Measurements from ENCODE around the gene GRID1. TPM values are rescaled to one million over a fixed set of nuclear protein-coding genes. Genes with fewer than 3 reads are reported as not detected.

GRID1 gene
- total RNA-seq, 1 experiment from 2014 or later, result 5.6 TPM

GRCh38 chr10:86345859-86346798 is 20.5 kb downstream of the GRID1 start:
- ChIA-PET CTCF (interaction anchor here (0.5 to 1.4 kb wide), 2 partner anchors 239 to 612 kb away, joined by 4 read pairs; partner anchors contain the start of gene SNCG), POLR2A (no interaction called here), RAD21 (ENCODE audit: low non-redundant PET in 1 of 2, low total read pairs in 2 of 2, uncharacterized antibody in 2 of 2, unreplicated experiment in 2 of 2) (no interaction called here)
- Histone ChIP-seq H3K9me2 (ENCODE audit: insufficient read depth) (no peaks in the 10 kb centered on the region), H3K9ac (ENCODE audit: low read length) (peak overlapping the region; percentile 43), H3K36me3 (ENCODE audit: control insufficient read depth in 1 of 2, insufficient read depth in 2 of 2, low read length in 2 of 2) (no peaks in the 10 kb centered on the region), H3K27ac (ENCODE audit: low read depth, low read length) (no peak overlapping the region; the same call in 1 of the 2 replicates), H3K79me2 (ENCODE audit: insufficient read depth, low read length) (no peaks in the 10 kb centered on the region), H3K9me3 (ENCODE audit: control insufficient read depth in 1 of 2, insufficient read depth in 1 of 2, low read depth in 1 of 2, low read length in 2 of 2) (no peaks in the 10 kb centered on the region), H3K4me3 (replicated peaks in 1 of 2; ENCODE audit: low read depth in 1 of 2, low read length in 2 of 2) (peak overlapping the region in 1 of 2 experiments; percentile 34; a peak in 2 of 4 replicates), H3K4me1 (ENCODE audit: control insufficient read depth in 1 of 2, insufficient read depth in 2 of 2, low read length in 2 of 2) (peaks cover 28 to 42% of the 10 kb centered on the region in 2 experiments), H3K27me3 (ENCODE audit: insufficient read depth, low read length) (no peaks in the 10 kb centered on the region), H3K4me2 (ENCODE audit: low read length) (peak overlapping the region; percentile 80), H4K20me1 (ENCODE audit: insufficient read depth) (no peaks in the 10 kb centered on the region), H2AFZ (ENCODE audit: low read depth, low read length, poor library complexity, severe bottlenecking) (no peak overlapping the region)
- ATAC-seq, result peak; percentile 79
- no TSS peak for BruUV-seq (replicated peaks)
- DNase-seq (ENCODE audit: low read depth, low spot score), result peak; percentile 51
- TF ChIP-seq YY1 (IDR thresholded peaks at IDR 0.05; ENCODE audit: extremely low read depth, insufficient replicate concordance, low read depth, low read length) (peak; percentile 52), SRF (IDR thresholded peaks at IDR 0.05; ENCODE audit: low read depth) (no peak), ZFX (IDR thresholded peaks at IDR 0.05) (no peak), MAX (IDR thresholded peaks at IDR 0.05) (peak; percentile 85), CEBPB (IDR thresholded peaks at IDR 0.05; ENCODE audit: low read depth) (no peak), FOSL1 (IDR thresholded peaks at IDR 0.05; ENCODE audit: low read depth) (no peak)
- intact Hi-C loops (cut with micrococcal nuclease), result no loop called here

GRCh38 chr10:86345296-86345858 is 21.2 kb downstream of the GRID1 start:
- Histone ChIP-seq H3K4me1 (ENCODE audit: control insufficient read depth in 1 of 2, insufficient read depth in 2 of 2, low read length in 2 of 2) (peaks cover 28 to 42% of the 10 kb centered on the region in 2 experiments), H4K20me1 (ENCODE audit: insufficient read depth) (no peaks in the 10 kb centered on the region), H3K27me3 (ENCODE audit: insufficient read depth, low read length) (no peaks in the 10 kb centered on the region), H3K79me2 (ENCODE audit: insufficient read depth, low read length) (no peaks in the 10 kb centered on the region), H3K9me2 (ENCODE audit: insufficient read depth) (no peaks in the 10 kb centered on the region), H3K9ac (ENCODE audit: low read length) (peak overlapping the region; percentile 43), H3K36me3 (ENCODE audit: control insufficient read depth in 1 of 2, insufficient read depth in 2 of 2, low read length in 2 of 2) (no peaks in the 10 kb centered on the region), H3K4me2 (ENCODE audit: low read length) (peak overlapping the region; percentile 80), H2AFZ (ENCODE audit: low read depth, low read length, poor library complexity, severe bottlenecking) (no peak overlapping the region), H3K4me3 (replicated peaks in 1 of 2; ENCODE audit: low read depth in 1 of 2, low read length in 2 of 2) (0 out of 4 replicates have a peak overlapping the region, but pooled peaks of 1 of the 2 experiments have one; percentile 34), H3K9me3 (ENCODE audit: control insufficient read depth in 1 of 2, insufficient read depth in 1 of 2, low read depth in 1 of 2, low read length in 2 of 2) (no peaks in the 10 kb centered on the region), H3K27ac (ENCODE audit: low read depth, low read length) (no peak overlapping the region)
- DNase-seq (ENCODE audit: low read depth, low spot score) (no peak), ATAC-seq (peak; percentile 1; the same call in 1 of the 2 replicates)
- CTCF ChIA-PET, result interaction anchor here (1.4 kb wide), 1 partner anchor 240 kb away, joined by 4 read pairs; no protein-coding TSS in a partner anchor
- POLR2A ChIA-PET, result no interaction called here
- intact Hi-C loops (cut with micrococcal nuclease), result no loop called here
- BruUV-seq (replicated peaks), result no TSS peak
- TF ChIP-seq RAD21 (IDR thresholded peaks at IDR 0.05; ENCODE audit: low read depth) (no peak), CTCF (IDR thresholded peaks at IDR 0.05 in 2 of 3, conservative IDR thresholded peaks at IDR 0.05 in 1 of 3; ENCODE audit: borderline replicate concordance in 1 of 3, insufficient read depth in 1 of 3, low read depth in 2 of 3, low read length in 2 of 3) (no peak)
- RAD21 ChIA-PET (ENCODE audit: low non-redundant PET in 1 of 2, low total read pairs in 2 of 2, uncharacterized antibody in 2 of 2, unreplicated experiment in 2 of 2), result no interaction called here

All from HCT116 (cell line).